Esophagus muscularis mucosa (tissue), 3 donors: ENCODE measurements around the gene DUSP15.

Experiments
- POLR2A ChIP-seq: fragments of 450-650 bp; IDR thresholded peaks from one replicate; pipeline ENCODE4 v1.6.1; 2017; ENCODE audit warnings: antibody characterized with exemption, moderate library complexity, mild to moderate bottlenecking, low read depth
- POLR2AphosphoS5 ChIP-seq, 2 donors: sonication (generic); formaldehyde crosslinking; IDR thresholded peaks; one replicate each; pipeline ENCODE4 v1.6.1; 2017; ENCODE audit warnings: antibody characterized with exemption in 2 of 2
- TF ChIP-seq, protein P1 (sequence below), 3 experiments: fragments of 200-600 bp in 2 of 3; fragments of 450-650 bp in 1 of 3; sonication (generic) in 2 of 3; IDR thresholded peaks; one replicate each; pipeline ENCODE4 v1.5.1; 2017 to 2019; ENCODE audit warnings: antibody characterized with exemption in 3 of 3, mild to moderate bottlenecking in 2 of 3, moderate library complexity in 1 of 3

- TF ChIP-seq POLR2A: no peak
- TF ChIP-seq, protein P1, sequence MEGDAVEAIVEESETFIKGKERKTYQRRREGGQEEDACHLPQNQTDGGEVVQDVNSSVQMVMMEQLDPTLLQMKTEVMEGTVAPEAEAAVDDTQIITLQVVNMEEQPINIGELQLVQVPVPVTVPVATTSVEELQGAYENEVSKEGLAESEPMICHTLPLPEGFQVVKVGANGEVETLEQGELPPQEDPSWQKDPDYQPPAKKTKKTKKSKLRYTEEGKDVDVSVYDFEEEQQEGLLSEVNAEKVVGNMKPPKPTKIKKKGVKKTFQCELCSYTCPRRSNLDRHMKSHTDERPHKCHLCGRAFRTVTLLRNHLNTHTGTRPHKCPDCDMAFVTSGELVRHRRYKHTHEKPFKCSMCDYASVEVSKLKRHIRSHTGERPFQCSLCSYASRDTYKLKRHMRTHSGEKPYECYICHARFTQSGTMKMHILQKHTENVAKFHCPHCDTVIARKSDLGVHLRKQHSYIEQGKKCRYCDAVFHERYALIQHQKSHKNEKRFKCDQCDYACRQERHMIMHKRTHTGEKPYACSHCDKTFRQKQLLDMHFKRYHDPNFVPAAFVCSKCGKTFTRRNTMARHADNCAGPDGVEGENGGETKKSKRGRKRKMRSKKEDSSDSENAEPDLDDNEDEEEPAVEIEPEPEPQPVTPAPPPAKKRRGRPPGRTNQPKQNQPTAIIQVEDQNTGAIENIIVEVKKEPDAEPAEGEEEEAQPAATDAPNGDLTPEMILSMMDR (IDR thresholded peaks at IDR 0.05): no peak
- no peak for TF ChIP-seq POLR2AphosphoS5 (IDR thresholded peaks at IDR 0.05)
Observed at GRCh38 chr20:31840906-31841816, 29.2 kb downstream of the DUSP15 start.
